ENCODE results near the gene ABAT. TPM values are rescaled to one million over a fixed set of nuclear protein-coding genes. Genes with fewer than 3 reads are reported as not detected.

ABAT gene
- total and polyA plus RNA-seq, 2 experiments from 2014 or later, result 4.7 to 8.0 TPM

DNA sequence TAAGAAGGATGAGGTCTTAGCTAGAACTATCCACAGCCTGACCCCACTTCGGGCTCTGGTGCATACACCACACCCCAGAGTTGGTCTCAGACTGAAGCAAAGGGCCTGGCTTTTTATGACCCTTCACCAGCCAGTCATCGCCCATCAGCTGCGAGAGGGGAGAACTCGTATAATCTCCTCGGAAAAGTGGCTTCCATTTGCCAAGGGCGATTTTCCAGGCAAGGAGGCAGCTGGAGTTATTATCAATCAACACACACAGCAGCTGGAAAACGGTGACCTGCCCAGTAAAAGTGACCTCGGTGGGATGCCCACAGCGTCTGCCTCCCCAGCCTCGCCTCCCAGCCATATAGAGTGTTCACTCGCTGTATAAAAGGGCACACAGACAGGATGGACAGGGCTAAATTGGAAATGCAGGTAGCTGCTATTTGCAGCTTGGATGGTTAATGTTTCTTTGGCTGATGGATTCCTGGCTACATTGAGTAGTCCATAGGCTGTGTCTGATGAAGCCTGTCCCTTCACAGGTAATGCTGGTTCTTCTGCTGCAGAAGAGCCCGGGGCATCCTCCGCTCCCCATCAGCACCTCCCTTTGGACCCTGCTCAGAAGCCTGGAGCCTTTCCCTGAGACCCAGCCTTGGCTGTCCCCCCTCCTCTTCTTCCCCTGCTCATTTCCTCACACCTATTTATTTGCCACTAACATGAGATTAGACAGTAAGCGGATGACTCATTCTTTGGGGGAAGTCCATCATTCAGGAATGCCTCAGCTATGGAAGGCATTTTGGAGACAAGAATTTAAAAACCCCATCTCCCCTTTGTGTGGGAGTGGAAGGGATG is 77.3 kb downstream of the ABAT start:
- 74 to 78% methylated on average over 14 of the region's 14 CpGs for WGBS, 2 experiments (ENCODE audit: low coverage in 1 of 2, low lambda C conversion rate in 2 of 2, missing lambda C conversion rate in 2 of 2)
- no peaks in the 10 kb centered on the region for H3K79me2 ChIP-seq (ENCODE audit: insufficient read depth)
- in situ Hi-C loops (cut with MboI), result no loop called here
- H3F3A ChIP-seq (ENCODE audit: insufficient read depth), result no peaks in the 10 kb centered on the region
- H3K4me3 ChIP-seq, result no peak overlapping the region
- H4K20me1 ChIP-seq (ENCODE audit: insufficient read depth), result no peaks in the 10 kb centered on the region
- DNase-seq, result peak; percentile 80
- no peak overlapping the region for H3K9ac ChIP-seq
- no peak overlapping the region for H3K27ac ChIP-seq
- no peaks in the 10 kb centered on the region for H3K27me3 ChIP-seq (replicated peaks; ENCODE audit: insufficient read depth)
- no peaks in the 10 kb centered on the region for H3K9me3 ChIP-seq (ENCODE audit: low read depth)
- no peaks in the 10 kb centered on the region for H3K36me3 ChIP-seq (ENCODE audit: low read depth)
- no peaks in the 10 kb centered on the region for H3K9me2 ChIP-seq (ENCODE audit: insufficient read depth)
- peaks cover 9% of the 10 kb centered on the region for H3K4me1 ChIP-seq (ENCODE audit: insufficient read depth)
- H2AFZ ChIP-seq, result no peak overlapping the region
- TF ChIP-seq EZH2phosphoT487 (IDR thresholded peaks at IDR 0.05; ENCODE audit: insufficient read depth, low read depth), result no peak
- TF ChIP-seq EZH2 (IDR thresholded peaks at IDR 0.05; ENCODE audit: insufficient read depth, poor library complexity, severe bottlenecking), result no peak
- H3K4me2 ChIP-seq (ENCODE audit: unreplicated experiment), result peak overlapping the region; percentile 1

DNA sequence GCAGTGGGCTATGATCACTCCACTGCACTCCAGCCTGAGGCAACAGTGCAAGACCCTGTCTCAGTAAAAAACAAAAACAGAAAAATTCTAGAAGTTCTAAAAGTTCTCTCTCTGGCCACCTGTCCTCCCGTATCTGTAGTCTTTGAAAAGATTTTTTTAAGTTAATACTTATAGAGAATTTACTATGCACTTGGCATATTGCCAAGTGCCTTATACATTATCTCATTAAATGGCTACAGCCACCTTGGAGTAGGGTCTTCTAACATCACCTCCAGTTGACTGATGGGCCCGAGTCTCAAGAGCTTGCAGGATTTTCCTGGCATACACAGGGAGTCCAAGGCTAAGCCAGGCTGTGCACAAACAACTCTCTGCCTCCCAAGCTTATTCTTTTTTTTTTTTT is 78.3 kb downstream of the ABAT start:
- H3F3A ChIP-seq (ENCODE audit: insufficient read depth), result no peaks in the 10 kb centered on the region
- H3K9me2 ChIP-seq (ENCODE audit: insufficient read depth), result no peaks in the 10 kb centered on the region
- peaks cover 9% of the 10 kb centered on the region for H3K4me1 ChIP-seq (ENCODE audit: insufficient read depth)
- DNase-seq, result no peak
- H3K4me3 ChIP-seq, result no peak overlapping the region
- H3K79me2 ChIP-seq (ENCODE audit: insufficient read depth), result no peaks in the 10 kb centered on the region
- no peak overlapping the region for H2AFZ ChIP-seq
- H3K9me3 ChIP-seq (ENCODE audit: low read depth), result no peaks in the 10 kb centered on the region
- 10 to 25% methylated on average over 2 of the region's 2 CpGs for WGBS, 2 experiments (ENCODE audit: low coverage in 1 of 2, low lambda C conversion rate in 2 of 2, missing lambda C conversion rate in 2 of 2)
- H3K4me2 ChIP-seq (ENCODE audit: unreplicated experiment), result no peak overlapping the region
- in situ Hi-C loops (cut with MboI), result no loop called here
- H4K20me1 ChIP-seq (ENCODE audit: insufficient read depth), result no peaks in the 10 kb centered on the region
- H3K27ac ChIP-seq, result no peak overlapping the region
- TF ChIP-seq EZH2phosphoT487 (IDR thresholded peaks at IDR 0.05; ENCODE audit: insufficient read depth, low read depth) (no peak), EZH2 (IDR thresholded peaks at IDR 0.05; ENCODE audit: insufficient read depth, poor library complexity, severe bottlenecking) (no peak)
- no peaks in the 10 kb centered on the region for H3K36me3 ChIP-seq (ENCODE audit: low read depth)
- no peaks in the 10 kb centered on the region for H3K27me3 ChIP-seq (replicated peaks; ENCODE audit: insufficient read depth)
- no peak overlapping the region for H3K9ac ChIP-seq

DNA sequence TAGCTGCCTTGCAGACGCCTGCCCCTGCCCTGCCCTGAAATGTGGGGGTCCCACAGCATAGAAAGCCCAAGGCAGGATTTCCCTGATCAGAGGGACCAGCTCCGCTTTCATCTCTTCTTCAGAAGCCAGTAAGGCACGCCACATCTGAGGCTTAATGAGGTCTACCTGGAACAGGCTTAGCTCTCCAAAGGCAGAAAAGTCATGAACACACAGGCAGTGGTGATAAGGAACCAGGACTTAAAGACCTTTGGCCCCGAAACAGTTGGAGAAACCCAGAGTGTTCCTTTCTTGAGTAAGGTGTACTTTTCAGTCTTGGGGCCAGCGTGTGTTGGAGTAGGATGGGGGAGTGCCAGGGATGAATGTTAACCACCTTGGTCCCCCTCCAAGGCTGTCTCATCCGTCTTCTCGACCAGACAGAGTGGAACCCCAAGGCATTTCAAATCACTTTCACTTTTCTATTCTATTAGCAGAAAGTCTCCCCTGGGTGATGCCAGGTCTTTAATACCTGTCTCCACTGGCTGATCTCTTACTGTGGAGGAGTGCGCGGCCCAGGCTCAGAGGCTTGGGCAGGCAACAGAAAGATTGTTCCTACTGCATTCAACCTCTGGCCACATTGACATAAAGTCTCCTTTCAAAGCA is 79.1 kb downstream of the ABAT start:
- no peaks in the 10 kb centered on the region for H3K36me3 ChIP-seq (ENCODE audit: low read depth)
- H3K79me2 ChIP-seq (ENCODE audit: insufficient read depth), result no peaks in the 10 kb centered on the region
- no peak overlapping the region for H3K9ac ChIP-seq
- no peaks in the 10 kb centered on the region for H4K20me1 ChIP-seq (ENCODE audit: insufficient read depth)
- DNase-seq, result no peak
- no peaks in the 10 kb centered on the region for H3F3A ChIP-seq (ENCODE audit: insufficient read depth)
- in situ Hi-C loops (cut with MboI), result no loop called here
- WGBS, 2 experiments (ENCODE audit: low coverage in 1 of 2, low lambda C conversion rate in 2 of 2, missing lambda C conversion rate in 2 of 2), result 64 to 66% methylated on average over 9 of the region's 9 CpGs
- no peaks in the 10 kb centered on the region for H3K27me3 ChIP-seq (replicated peaks; ENCODE audit: insufficient read depth)
- no peaks in the 10 kb centered on the region for H3K9me3 ChIP-seq (ENCODE audit: low read depth)
- H3K4me2 ChIP-seq (ENCODE audit: unreplicated experiment), result no peak overlapping the region
- no peak overlapping the region for H3K27ac ChIP-seq
- no peak overlapping the region for H3K4me3 ChIP-seq
- no peaks in the 10 kb centered on the region for H3K9me2 ChIP-seq (ENCODE audit: insufficient read depth)
- peaks cover 9% of the 10 kb centered on the region for H3K4me1 ChIP-seq (ENCODE audit: insufficient read depth)
- TF ChIP-seq EZH2 (IDR thresholded peaks at IDR 0.05; ENCODE audit: insufficient read depth, poor library complexity, severe bottlenecking) (no peak), EZH2phosphoT487 (IDR thresholded peaks at IDR 0.05; ENCODE audit: insufficient read depth, low read depth) (no peak)
- no peak overlapping the region for H2AFZ ChIP-seq

DNA sequence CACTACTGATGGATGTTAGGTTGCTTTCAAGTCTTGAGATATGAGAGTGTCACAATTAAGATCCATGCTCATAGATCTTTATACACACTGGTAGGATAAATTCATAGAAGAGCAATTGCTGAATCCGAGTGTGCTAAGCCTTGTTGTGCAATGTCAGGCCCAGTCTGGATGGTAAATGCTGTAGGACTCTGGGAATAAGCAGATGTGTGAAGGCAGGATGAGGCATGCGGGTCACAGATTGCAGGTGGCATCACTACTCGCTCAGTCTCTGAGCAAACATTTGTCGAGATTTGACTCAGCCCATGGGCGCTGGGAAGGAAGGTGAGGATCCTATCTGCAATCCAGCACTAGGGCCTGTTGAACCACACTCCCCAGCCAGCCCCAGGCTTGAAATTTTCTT is 82.3 kb downstream of the ABAT start:
- H2AFZ ChIP-seq, result no peak overlapping the region
- no peaks in the 10 kb centered on the region for H3F3A ChIP-seq (ENCODE audit: insufficient read depth)
- TF ChIP-seq EZH2phosphoT487 (IDR thresholded peaks at IDR 0.05; ENCODE audit: insufficient read depth, low read depth) (no peak), EZH2 (IDR thresholded peaks at IDR 0.05; ENCODE audit: insufficient read depth, poor library complexity, severe bottlenecking) (no peak)
- no peaks in the 10 kb centered on the region for H3K36me3 ChIP-seq (ENCODE audit: low read depth)
- no peak overlapping the region for H3K9ac ChIP-seq
- in situ Hi-C loops (cut with MboI), result no loop called here
- no peaks in the 10 kb centered on the region for H3K79me2 ChIP-seq (ENCODE audit: insufficient read depth)
- 92% methylated on average over 5 of the region's 5 CpGs for WGBS, 2 experiments (ENCODE audit: low coverage in 1 of 2, low lambda C conversion rate in 2 of 2, missing lambda C conversion rate in 2 of 2)
- H4K20me1 ChIP-seq (ENCODE audit: insufficient read depth), result no peaks in the 10 kb centered on the region
- H3K4me2 ChIP-seq (ENCODE audit: unreplicated experiment), result no peak overlapping the region
- no peak for DNase-seq
- H3K9me3 ChIP-seq (ENCODE audit: low read depth), result no peaks in the 10 kb centered on the region
- no peak overlapping the region for H3K27ac ChIP-seq
- no peak overlapping the region for H3K4me3 ChIP-seq
- peaks cover 9% of the 10 kb centered on the region for H3K4me1 ChIP-seq (ENCODE audit: insufficient read depth)
- no peaks in the 10 kb centered on the region for H3K9me2 ChIP-seq (ENCODE audit: insufficient read depth)
- H3K27me3 ChIP-seq (replicated peaks; ENCODE audit: insufficient read depth), result no peaks in the 10 kb centered on the region
